Keratinocyte (primary cell): ENCODE results near the gene TP53RK. TPM values are rescaled to one million over a fixed set of nuclear protein-coding genes. Genes with fewer than 3 reads are reported as not detected.

ENCODE experiments used
- DNase-seq: peaks from one replicate; pipeline ENCODE4 v3.0.0-alpha.2; 2011; ENCODE audit warnings: low read depth, missing footprints, low spot score
- FAIRE-seq: peaks from 2 replicates; lab custom pipeline; 2011; peaks lifted over from hg19 to GRCh38; lab: Jason Lieb, UNC
- H2AFZ ChIP-seq: 2 replicates; pipeline ENCODE4 v1.6.0; 2012; ENCODE audit warnings: low read length, control low read depth, inconsistent platforms; ENCODE audit not compliant: control insufficient read depth
- H3K27ac ChIP-seq: 2 replicates; pipeline ENCODE4 v1.5.1; 2011; ENCODE audit warnings: low read length; ENCODE audit not compliant: control insufficient read depth, insufficient read depth
- H3K27me3 ChIP-seq: 3 replicates; pipeline ENCODE4 v1.6.0; 2011; ENCODE audit warnings: low read length; ENCODE audit not compliant: control insufficient read depth, insufficient read depth; ENCODE audit errors: extremely low read depth
- H3K36me3 ChIP-seq, 2 experiments: 2 replicates in 1 of 2; 3 replicates in 1 of 2; pipeline ENCODE4 v1.5.1; 2011; ENCODE audit warnings: low read length in 2 of 2, mild to moderate bottlenecking in 1 of 2; ENCODE audit not compliant: control insufficient read depth in 2 of 2, insufficient read depth in 2 of 2; ENCODE audit errors: extremely low read depth in 1 of 2
- H3K4me1 ChIP-seq: 3 replicates; pipeline ENCODE4 v1.5.1; 2011; ENCODE audit warnings: low read length; ENCODE audit not compliant: control insufficient read depth, insufficient read depth; ENCODE audit errors: extremely low read depth
- H3K4me2 ChIP-seq: 3 replicates; pipeline ENCODE4 v1.6.0; 2011; ENCODE audit warnings: low read depth, low read length; ENCODE audit not compliant: control insufficient read depth, insufficient read depth; ENCODE audit errors: extremely low read depth
- H3K4me3 ChIP-seq, 3 experiments: fragments of 200-600 bp in 1 of 3; sonication (generic) in 1 of 3; 2 replicates in 2 of 3; 3 replicates in 1 of 3; pipeline ENCODE4 v1.5.1; 2011 to 2016; ENCODE audit warnings: low read length in 3 of 3, mild to moderate bottlenecking in 3 of 3, control low read depth in 2 of 3, inconsistent platforms in 1 of 3, low read depth in 1 of 3, mixed read lengths in 1 of 3, mixed run types in 1 of 3, moderate library complexity in 1 of 3; ENCODE audit not compliant: control insufficient read depth in 2 of 3, insufficient read depth in 2 of 3; ENCODE audit errors: extremely low read depth in 1 of 3
- H3K79me2 ChIP-seq: 2 replicates; pipeline ENCODE4 v1.6.0; 2012; ENCODE audit warnings: low read length; ENCODE audit not compliant: control insufficient read depth, insufficient read depth
- H3K9ac ChIP-seq: 3 replicates; pipeline ENCODE4 v1.6.0; 2011; ENCODE audit warnings: low read length; ENCODE audit not compliant: control insufficient read depth, insufficient read depth; ENCODE audit errors: extremely low read depth
- H3K9me1 ChIP-seq: 3 replicates; pipeline ENCODE4 v1.6.0; 2011; ENCODE audit warnings: low read length; ENCODE audit not compliant: control insufficient read depth, insufficient read depth; ENCODE audit errors: extremely low read depth
- H3K9me3 ChIP-seq: 2 replicates; pipeline ENCODE4 v1.5.1; 2012; ENCODE audit warnings: low read depth, low read length; ENCODE audit not compliant: control insufficient read depth
- H4K20me1 ChIP-seq: 3 replicates; pipeline ENCODE4 v1.6.0; 2011; ENCODE audit warnings: low read length; ENCODE audit not compliant: control insufficient read depth, insufficient read depth; ENCODE audit errors: extremely low read depth
- EZH2 ChIP-seq: IDR thresholded peaks from one replicate; pipeline ENCODE4 v1.6.1; 2012; ENCODE audit warnings: inconsistent platforms, mild to moderate bottlenecking, low read length, moderate library complexity
- dilution Hi-C: fragments of 300-500 bp; cut with MboI; formaldehyde crosslinking; loops from one replicate; pipeline ENCODE4 v1.7.0; 2020; ENCODE audit warnings: low sequenced_read_pairs; ENCODE audit not compliant: extremely low pct_ligation_motif_present
- polyA plus RNA-seq, 5 experiments: library from polyadenylated mRNA; depleted of rRNA in 3 of 5; stranded (reverse) in 3 of 5; stranded (forward) in 1 of 5; unstranded in 1 of 5; fragments of >200 nt; gene quantifications; 1 replicate in 1 of 5; 2 replicates in 3 of 5; 3 replicates in 1 of 5; pipeline versions ENCODE4 v1.2.1 to v1.2.3, GENCODE V29; 2011 to 2012; ENCODE audit warnings: missing spikeins in 2 of 5, low read depth in 1 of 5, low replicate concordance in 1 of 5
- TF ChIP-seq, protein P1 (sequence below), 3 experiments: IDR thresholded peaks in 1 of 3; conservative IDR thresholded peaks in 1 of 3; optimal IDR thresholded peaks in 1 of 3; 2 replicates in 2 of 3; 3 replicates in 1 of 3; pipeline versions ENCODE3 to v1.5.1; 2011; ENCODE audit warnings: low read length in 3 of 3, mild to moderate bottlenecking in 3 of 3, moderate library complexity in 2 of 3, control low read depth in 1 of 3, inconsistent platforms in 1 of 3; ENCODE audit not compliant: insufficient read depth in 2 of 3; ENCODE audit errors: extremely low read depth in 1 of 3

Gene TP53RK
- polyA plus RNA-seq, 1 donor (not counting 4 experiments of a cell fraction or from before 2014, with no cell fraction given) = 15.9 TPM

DNA sequence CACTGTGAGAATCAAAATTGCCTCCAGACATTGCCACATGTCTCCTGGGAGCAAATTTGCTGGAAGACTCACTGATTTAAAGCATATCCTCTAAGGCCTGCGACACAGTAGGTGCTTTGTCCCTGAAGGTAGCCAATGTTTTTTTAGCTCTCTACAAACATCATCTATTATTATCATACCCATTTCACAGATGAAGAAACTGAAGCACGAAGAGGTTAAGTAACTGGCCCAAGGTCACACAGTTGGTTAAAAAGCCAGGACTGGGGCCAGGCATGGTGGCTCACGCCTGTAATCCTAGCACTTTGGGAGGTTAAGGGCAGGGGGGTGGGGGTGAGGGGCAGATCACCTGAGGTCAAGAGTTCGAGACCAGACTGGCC lies 50.4 kb downstream of the TP53RK start:
- dilution Hi-C loops = no loop called here
- no peak for FAIRE-seq
- no peak for DNase-seq

DNA sequence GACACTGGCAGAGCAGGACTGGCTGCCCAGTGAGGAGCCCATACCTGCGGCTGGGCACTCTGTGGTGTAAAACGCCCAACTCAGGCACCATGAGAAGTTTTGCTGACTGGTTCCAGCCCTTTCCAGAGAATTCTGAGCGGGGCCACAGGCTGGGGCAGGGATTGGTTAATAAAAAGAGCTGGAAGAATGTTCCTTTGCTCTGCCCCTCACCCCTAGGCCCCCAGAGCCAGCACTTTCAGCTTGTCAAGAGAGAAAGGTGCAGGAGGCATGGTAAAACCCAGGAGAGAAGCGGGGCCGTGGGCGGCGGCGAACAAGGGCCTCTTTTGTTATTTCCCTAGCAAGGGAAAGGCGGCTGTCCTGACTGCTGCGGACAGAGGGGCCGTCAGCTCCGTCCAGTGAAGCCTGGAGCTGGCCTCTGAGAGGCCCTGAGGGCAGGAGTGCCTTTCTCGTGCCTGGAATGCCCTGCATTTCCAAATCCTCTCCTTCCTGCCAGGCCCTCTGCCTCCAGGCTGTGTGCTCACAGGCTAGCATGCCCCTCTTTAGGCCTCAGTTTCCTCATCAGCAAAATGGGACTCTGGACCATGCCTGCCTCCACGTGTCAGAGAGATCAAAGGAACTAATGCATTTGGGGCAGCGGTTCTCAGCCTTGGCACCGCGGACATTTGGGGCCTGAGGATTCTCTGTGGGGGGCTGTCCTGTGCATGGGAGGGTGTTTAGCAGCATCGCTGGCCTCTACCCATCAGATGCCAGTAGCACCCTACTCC lies 50.9 kb downstream of the TP53RK start:
- Histone ChIP-seq H4K20me1 (no peaks in the 10 kb centered on the region), H3K9ac (no peak overlapping the region), H3K9me1 (no peaks in the 10 kb centered on the region), H3K4me1 (no peaks in the 10 kb centered on the region), H3K9me3 (no peaks in the 10 kb centered on the region), H2AFZ (no peak overlapping the region), H3K4me2 (no peak overlapping the region), H3K36me3 (no peaks in the 10 kb centered on the region), H3K79me2 (no peaks in the 10 kb centered on the region), H3K27me3 (no peaks in the 10 kb centered on the region), H3K4me3 (no peak overlapping the region), H3K27ac (no peak overlapping the region)
- TF ChIP-seq EZH2 = no peak
- TF ChIP-seq, protein P1, sequence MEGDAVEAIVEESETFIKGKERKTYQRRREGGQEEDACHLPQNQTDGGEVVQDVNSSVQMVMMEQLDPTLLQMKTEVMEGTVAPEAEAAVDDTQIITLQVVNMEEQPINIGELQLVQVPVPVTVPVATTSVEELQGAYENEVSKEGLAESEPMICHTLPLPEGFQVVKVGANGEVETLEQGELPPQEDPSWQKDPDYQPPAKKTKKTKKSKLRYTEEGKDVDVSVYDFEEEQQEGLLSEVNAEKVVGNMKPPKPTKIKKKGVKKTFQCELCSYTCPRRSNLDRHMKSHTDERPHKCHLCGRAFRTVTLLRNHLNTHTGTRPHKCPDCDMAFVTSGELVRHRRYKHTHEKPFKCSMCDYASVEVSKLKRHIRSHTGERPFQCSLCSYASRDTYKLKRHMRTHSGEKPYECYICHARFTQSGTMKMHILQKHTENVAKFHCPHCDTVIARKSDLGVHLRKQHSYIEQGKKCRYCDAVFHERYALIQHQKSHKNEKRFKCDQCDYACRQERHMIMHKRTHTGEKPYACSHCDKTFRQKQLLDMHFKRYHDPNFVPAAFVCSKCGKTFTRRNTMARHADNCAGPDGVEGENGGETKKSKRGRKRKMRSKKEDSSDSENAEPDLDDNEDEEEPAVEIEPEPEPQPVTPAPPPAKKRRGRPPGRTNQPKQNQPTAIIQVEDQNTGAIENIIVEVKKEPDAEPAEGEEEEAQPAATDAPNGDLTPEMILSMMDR (optimal IDR thresholded peaks at IDR 0.05 in 1 of 3, IDR thresholded peaks at IDR 0.05 in 1 of 3, conservative IDR thresholded peaks at IDR 0.05 in 1 of 3; ENCODE audit: extremely low read depth in 1 of 3, insufficient read depth in 2 of 3, low read length in 3 of 3) = no peak
- dilution Hi-C loops = no loop called here
- no peak for DNase-seq
- FAIRE-seq = no peak

More for the DNA sequence above, 50.4 kb downstream of the TP53RK start:
- Histone ChIP-seq H4K20me1 (no peaks in the 10 kb centered on the region), H3K27ac (no peak overlapping the region), H3K9ac (no peak overlapping the region), H3K36me3 (no peaks in the 10 kb centered on the region), H3K9me3 (no peaks in the 10 kb centered on the region), H3K27me3 (no peaks in the 10 kb centered on the region), H2AFZ (no peak overlapping the region), H3K79me2 (no peaks in the 10 kb centered on the region), H3K9me1 (no peaks in the 10 kb centered on the region), H3K4me1 (no peaks in the 10 kb centered on the region), H3K4me3 (no peak overlapping the region), H3K4me2 (no peak overlapping the region)
- TF ChIP-seq, protein P1 (optimal IDR thresholded peaks at IDR 0.05 in 1 of 3, IDR thresholded peaks at IDR 0.05 in 1 of 3, conservative IDR thresholded peaks at IDR 0.05 in 1 of 3; ENCODE audit: extremely low read depth in 1 of 3, insufficient read depth in 2 of 3, low read length in 3 of 3) = no peak
- no peak for TF ChIP-seq EZH2
